ENCODE results near the gene SH3YL1. TPM values are rescaled to one million over a fixed set of nuclear protein-coding genes. Genes with fewer than 3 reads are reported as not detected.

Gene SH3YL1
- total and polyA plus RNA-seq, 9 donors = 35.3 to 117 (median 53.1) TPM

DNA sequence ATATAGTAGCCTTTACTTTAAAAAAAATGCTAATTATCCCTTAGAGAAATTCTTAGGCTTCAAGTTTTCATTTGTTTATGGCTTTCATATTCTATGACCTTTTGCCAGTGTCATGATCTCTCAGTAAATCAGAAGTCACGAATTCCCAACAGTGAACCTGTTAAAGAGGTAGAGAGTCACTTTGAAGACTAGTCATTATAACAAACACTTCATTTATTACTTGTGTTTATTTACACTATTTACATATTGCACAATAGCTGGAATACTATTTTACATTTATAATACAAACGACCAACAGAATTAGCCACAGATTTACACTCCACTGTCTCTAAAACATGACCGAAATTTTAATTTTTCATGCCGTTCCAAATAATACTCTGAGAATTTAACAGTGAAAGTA lies 15.5 kb upstream of the SH3YL1 start:
- Histone ChIP-seq H3K27ac (no peak overlapping the region), H3K4me1 (ENCODE audit: insufficient read depth) (peaks cover 5% of the 10 kb centered on the region), H3K4me3 (no peak overlapping the region), H3K9me3 (no peaks in the 10 kb centered on the region), H3K27me3 (no peaks in the 10 kb centered on the region), H3K36me3 (no peaks in the 10 kb centered on the region)
- intact Hi-C loops (cut with DNase I) = no loop called here
- WGBS, 3 donors = 77 to 81% (median 79%) methylated on average over 4 of the region's 4 CpGs
- no peak for DNase-seq
- TF ChIP-seq EP300 (IDR thresholded peaks at IDR 0.05) (no peak), POLR2A (IDR thresholded peaks at IDR 0.05) (no peak), CTCF (IDR thresholded peaks at IDR 0.05) (no peak)

- Histone ChIP-seq H3K4me3 (no peak overlapping the region), H3K9me3 (no peaks in the 10 kb centered on the region), H3K27ac (no peak overlapping the region), H3K27me3 (no peaks in the 10 kb centered on the region), H3K36me3 (no peaks in the 10 kb centered on the region), H3K4me1 (ENCODE audit: insufficient read depth) (peaks cover 5% of the 10 kb centered on the region)
- TF ChIP-seq EP300 (IDR thresholded peaks at IDR 0.05) = no peak
- WGBS, 3 donors = 94 to 96% (median 94%) methylated on average over 4 of the region's 4 CpGs
- DNase-seq = no peak
- intact Hi-C loops (cut with DNase I) = no loop called here
These were observed 15.1 kb upstream of the SH3YL1 start for GRCh38 chr2:278927-279320.

DNA sequence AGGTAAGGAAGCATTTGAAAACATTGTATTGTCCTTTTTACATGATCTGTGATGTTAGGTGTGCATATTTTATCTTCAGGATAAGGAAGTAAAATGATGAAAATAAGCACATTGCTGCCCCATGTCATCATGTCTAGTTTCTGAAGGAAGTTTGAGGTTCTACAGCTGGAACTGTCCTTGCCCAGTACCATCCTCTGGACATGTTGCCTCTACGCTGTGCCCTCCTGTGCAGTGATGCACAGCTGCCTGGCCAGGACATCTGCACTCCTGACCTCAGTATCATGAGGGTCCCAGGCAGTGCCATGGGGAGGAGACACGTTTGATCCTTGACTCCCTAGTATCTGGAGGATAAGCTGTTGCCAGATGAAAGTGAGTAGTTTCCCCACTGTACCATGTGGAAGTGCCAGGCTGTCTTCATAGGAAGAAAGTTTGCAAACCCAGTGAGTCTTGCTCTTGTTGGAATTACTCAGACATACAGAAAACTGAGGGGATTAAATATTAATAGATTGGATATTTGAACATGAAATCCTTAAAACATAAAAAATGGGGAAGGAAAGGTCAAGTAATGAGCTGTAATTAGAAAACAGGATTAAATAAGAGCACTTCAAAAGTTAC lies 14.6 kb upstream of the SH3YL1 start:
- no peak for DNase-seq
- no peaks in the 10 kb centered on the region for H3K36me3 ChIP-seq

GRCh38 chr2:275466-275865 lies 11.6 kb upstream of the SH3YL1 start:
- TF ChIP-seq POLR2A (IDR thresholded peaks at IDR 0.05) (no peak), EP300 (IDR thresholded peaks at IDR 0.05) (no peak), CTCF (IDR thresholded peaks at IDR 0.05) (no peak)
- Histone ChIP-seq H3K27ac (no peak overlapping the region), H3K27me3 (no peaks in the 10 kb centered on the region), H3K9me3 (no peaks in the 10 kb centered on the region), H3K4me3 (no peak overlapping the region), H3K4me1 (ENCODE audit: insufficient read depth) (peaks cover 5% of the 10 kb centered on the region), H3K36me3 (no peaks in the 10 kb centered on the region)
- no peak for DNase-seq
- intact Hi-C loops (cut with DNase I) = no loop called here
- WGBS, 3 donors = 87 to 90% (median 87%) methylated on average over 6 of the region's 6 CpGs

More for the DNA sequence above, 14.6 kb upstream of the SH3YL1 start:
- peaks cover 5% of the 10 kb centered on the region for H3K4me1 ChIP-seq (ENCODE audit: insufficient read depth)
- intact Hi-C loops (cut with DNase I) = no loop called here
- 74 to 79% (median 79%) methylated on average over 2 of the region's 2 CpGs for WGBS, 3 donors
- H3K4me3 ChIP-seq = no peak overlapping the region
- no peaks in the 10 kb centered on the region for H3K9me3 ChIP-seq
- no peaks in the 10 kb centered on the region for H3K27me3 ChIP-seq
- TF ChIP-seq POLR2A (IDR thresholded peaks at IDR 0.05) (no peak), CTCF (IDR thresholded peaks at IDR 0.05) (no peak), EP300 (IDR thresholded peaks at IDR 0.05) (no peak)
- no peak overlapping the region for H3K27ac ChIP-seq

DNA sequence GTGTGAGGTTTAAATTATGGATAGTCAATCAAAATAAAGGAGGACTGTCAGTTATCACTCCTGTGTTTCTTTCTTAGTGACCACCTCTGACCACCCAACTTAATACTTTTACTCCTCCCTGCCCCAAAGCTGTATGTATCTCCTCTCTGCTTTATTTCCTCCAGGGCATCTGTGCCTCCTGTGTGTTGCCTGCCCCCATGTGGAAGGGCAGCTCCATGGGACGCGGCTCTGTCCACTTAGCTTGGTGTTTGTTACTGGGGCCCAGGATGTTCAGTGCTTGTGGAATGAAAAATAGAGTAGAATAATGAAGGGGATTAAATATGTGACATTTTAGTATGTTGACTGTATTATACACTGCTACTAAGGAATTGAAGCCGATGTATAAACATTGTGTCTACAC lies 10.7 kb upstream of the SH3YL1 start:
- no peaks in the 10 kb centered on the region for H3K36me3 ChIP-seq
- H3K4me3 ChIP-seq = no peak overlapping the region
- TF ChIP-seq EP300 (IDR thresholded peaks at IDR 0.05) (no peak), POLR2A (IDR thresholded peaks at IDR 0.05) (no peak), CTCF (IDR thresholded peaks at IDR 0.05) (no peak)
- H3K4me1 ChIP-seq (ENCODE audit: insufficient read depth) = peaks cover 6% of the 10 kb centered on the region
- H3K27me3 ChIP-seq = no peaks in the 10 kb centered on the region
- no peak for DNase-seq
- intact Hi-C loops (cut with DNase I) = no loop called here
- H3K27ac ChIP-seq = no peak overlapping the region
- WGBS, 3 donors = 95 to 97% (median 95%) methylated on average over 3 of the region's 3 CpGs
- H3K9me3 ChIP-seq = no peaks in the 10 kb centered on the region

Data from ovary (tissue), 9 donors.